ENCODE results near the gene TCEA2.
A peak's percentile ranks its signal among the peaks of the same experiment; 100 is the strongest.

TCEA2 gene

GRCh38 chr20:64099086-64099786, 36.2 kb downstream of the TCEA2 start:
- Histone ChIP-seq H3K9me3 (replicated peaks; ENCODE audit: insufficient read depth, low read length) (no peaks in the 10 kb centered on the region), H3K4me3 (ENCODE audit: low read length) (no peak overlapping the region), H4K20me1 (ENCODE audit: insufficient read depth, low read length) (no peaks in the 10 kb centered on the region), H3F3A (ENCODE audit: insufficient read depth, low read length) (no peaks in the 10 kb centered on the region), H3K4me1 (ENCODE audit: low read length) (peaks cover 13% of the 10 kb centered on the region), H3K4me2 (ENCODE audit: low read depth, low read length) (no peak overlapping the region), H3K27ac (ENCODE audit: low read length) (no peak overlapping the region; the same call in 1 of the 2 replicates), H3K79me2 (ENCODE audit: low read length) (no peaks in the 10 kb centered on the region), H2AFZ (ENCODE audit: low read length) (no peak overlapping the region), H3K9me2 (replicated peaks; ENCODE audit: insufficient read depth, low read length) (no peaks in the 10 kb centered on the region), H3K27me3 (replicated peaks; ENCODE audit: insufficient read depth, low read length) (peaks cover 71% of the 10 kb centered on the region), H3K36me3 (replicated peaks; ENCODE audit: insufficient read depth, low read length) (no peaks in the 10 kb centered on the region), H3K9ac (ENCODE audit: low read length) (no peak overlapping the region)
- TF ChIP-seq CTCF (IDR thresholded peaks at IDR 0.05; ENCODE audit: low read length) = no peak
- no peak for TF ChIP-seq EZH2 (optimal IDR thresholded peaks at IDR 0.05; ENCODE audit: low read depth, low read length)
- no peak for TF ChIP-seq EZH2phosphoT487 (IDR thresholded peaks at IDR 0.05; ENCODE audit: low read length)
- no peak for DNase-seq

- H3K27me3 ChIP-seq (replicated peaks; ENCODE audit: insufficient read depth, low read length) = peaks cover 77% of the 10 kb centered on the region
- H3K4me2 ChIP-seq (ENCODE audit: low read depth, low read length) = peak overlapping the region; percentile 25; the same call in 1 of the 2 replicates
- H3K27ac ChIP-seq (ENCODE audit: low read length) = peak overlapping the region; percentile 21; the same call in 1 of the 2 replicates
Observed at GRCh38 chr20:64099880-64100565, 37.0 kb downstream of the TCEA2 start.

GRCh38 chr20:64100566-64100888, 37.5 kb downstream of the TCEA2 start:
- H3K9ac ChIP-seq (ENCODE audit: low read length) = no peak overlapping the region
- H4K20me1 ChIP-seq (ENCODE audit: insufficient read depth, low read length) = no peaks in the 10 kb centered on the region
- TF ChIP-seq EZH2 (optimal IDR thresholded peaks at IDR 0.05; ENCODE audit: low read depth, low read length) (no peak), EZH2phosphoT487 (IDR thresholded peaks at IDR 0.05; ENCODE audit: low read length) (no peak), CTCF (IDR thresholded peaks at IDR 0.05; ENCODE audit: low read length) (no peak)
- no peak overlapping the region for H2AFZ ChIP-seq (ENCODE audit: low read length)
- H3K27ac ChIP-seq (ENCODE audit: low read length) = peak overlapping the region; percentile 21; the same call in 1 of the 2 replicates
- no peak for DNase-seq
- H3K4me3 ChIP-seq (ENCODE audit: low read length) = no peak overlapping the region
- H3K4me1 ChIP-seq (ENCODE audit: low read length) = peaks cover 13% of the 10 kb centered on the region
- no peaks in the 10 kb centered on the region for H3K79me2 ChIP-seq (ENCODE audit: low read length)
- no peaks in the 10 kb centered on the region for H3K36me3 ChIP-seq (replicated peaks; ENCODE audit: insufficient read depth, low read length)
- H3K9me2 ChIP-seq (replicated peaks; ENCODE audit: insufficient read depth, low read length) = no peaks in the 10 kb centered on the region
- no peaks in the 10 kb centered on the region for H3K9me3 ChIP-seq (replicated peaks; ENCODE audit: insufficient read depth, low read length)
- no peak overlapping the region for H3K4me2 ChIP-seq (ENCODE audit: low read depth, low read length)
- H3K27me3 ChIP-seq (replicated peaks; ENCODE audit: insufficient read depth, low read length) = peaks cover 77% of the 10 kb centered on the region
- H3F3A ChIP-seq (ENCODE audit: insufficient read depth, low read length) = no peaks in the 10 kb centered on the region

More at GRCh38 chr20:64099880-64100565, 37.0 kb downstream of the TCEA2 start:
- H3K79me2 ChIP-seq (ENCODE audit: low read length) = no peaks in the 10 kb centered on the region
- no peaks in the 10 kb centered on the region for H3K36me3 ChIP-seq (replicated peaks; ENCODE audit: insufficient read depth, low read length)
- peaks cover 13% of the 10 kb centered on the region for H3K4me1 ChIP-seq (ENCODE audit: low read length)
- DNase-seq = peak; percentile 25
- H3F3A ChIP-seq (ENCODE audit: insufficient read depth, low read length) = no peaks in the 10 kb centered on the region
- H4K20me1 ChIP-seq (ENCODE audit: insufficient read depth, low read length) = no peaks in the 10 kb centered on the region
- no peaks in the 10 kb centered on the region for H3K9me2 ChIP-seq (replicated peaks; ENCODE audit: insufficient read depth, low read length)
- H3K4me3 ChIP-seq (ENCODE audit: low read length) = no peak overlapping the region
- H3K9ac ChIP-seq (ENCODE audit: low read length) = no peak overlapping the region
- no peak overlapping the region for H2AFZ ChIP-seq (ENCODE audit: low read length)
- no peak for TF ChIP-seq CTCF (IDR thresholded peaks at IDR 0.05; ENCODE audit: low read length)
- no peaks in the 10 kb centered on the region for H3K9me3 ChIP-seq (replicated peaks; ENCODE audit: insufficient read depth, low read length)

Data from MM.1S (cell line).